ENCODE results near the gene SLC45A1.
"Not testable (repeated sequence)": the region's sequence is repeated elsewhere in the genome, so short reads cannot be mapped to it uniquely, and the experiment has no call there.

SLC45A1 gene

GRCh38 chr1:8317647-8318381, at the start of gene SLC45A1:
Gene SLC45A1 (plus strand): TSS chr1:8318114. CDS start chr1:8324330, 6,216 bp downstream.
- H3K4me3 ChIP-seq (ENCODE audit: control insufficient read depth, low read depth, low read length), result peak within 1 kb of the TSS; percentile 59

GRCh38 chr1:8273036-8273435, 44.9 kb upstream of the SLC45A1 start:
- DNase-seq (ENCODE audit: low read depth), result no peak
- TF ChIP-seq CTCF (conservative IDR thresholded peaks at IDR 0.05; ENCODE audit: control insufficient read depth, insufficient read depth, low read depth, low read length), result no peak
- no peak overlapping the region for H3K4me3 ChIP-seq (ENCODE audit: control insufficient read depth, low read depth, low read length)

More at GRCh38 chr1:8317647-8318381, at the start of gene SLC45A1:
- no peak for TF ChIP-seq CTCF (conservative IDR thresholded peaks at IDR 0.05; ENCODE audit: control insufficient read depth, insufficient read depth, low read depth, low read length)
- peak; percentile 54 for DNase-seq (ENCODE audit: low read depth)

- DNase-seq (ENCODE audit: low read depth), result no peak
- TF ChIP-seq CTCF (conservative IDR thresholded peaks at IDR 0.05; ENCODE audit: control insufficient read depth, insufficient read depth, low read depth, low read length), result no peak
- no peak overlapping the region for H3K4me3 ChIP-seq (ENCODE audit: control insufficient read depth, low read depth, low read length)
Measured at GRCh38 chr1:8274352-8274751, 43.6 kb upstream of the SLC45A1 start.

- no peak for DNase-seq (ENCODE audit: low read depth)
- H3K4me3 ChIP-seq (ENCODE audit: control insufficient read depth, low read depth, low read length), result no peak overlapping the region
- TF ChIP-seq CTCF (conservative IDR thresholded peaks at IDR 0.05; ENCODE audit: control insufficient read depth, insufficient read depth, low read depth, low read length), result no peak
Measured at GRCh38 chr1:8276173-8276914, 41.6 kb upstream of the SLC45A1 start.

GRCh38 chr1:8276932-8277331, 41.0 kb upstream of the SLC45A1 start:
- no peak overlapping the region for H3K4me3 ChIP-seq (ENCODE audit: control insufficient read depth, low read depth, low read length)
- no peak for TF ChIP-seq CTCF (conservative IDR thresholded peaks at IDR 0.05; ENCODE audit: control insufficient read depth, insufficient read depth, low read depth, low read length)
- DNase-seq (ENCODE audit: low read depth), result no peak

GRCh38 chr1:8278677-8279076, 39.2 kb upstream of the SLC45A1 start:
- H3K4me3 ChIP-seq (ENCODE audit: control insufficient read depth, low read depth, low read length); DNase-seq (ENCODE audit: low read depth): not testable (repeated sequence)

- DNase-seq (ENCODE audit: low read depth), result no peak
- no peak overlapping the region for H3K4me3 ChIP-seq (ENCODE audit: control insufficient read depth, low read depth, low read length)
- TF ChIP-seq CTCF (conservative IDR thresholded peaks at IDR 0.05; ENCODE audit: control insufficient read depth, insufficient read depth, low read depth, low read length), result no peak
Measured at GRCh38 chr1:8281843-8282509, 35.9 kb upstream of the SLC45A1 start.

All from fibroblast of mammary gland (primary cell).